Lower leg skin (tissue), 4 donors: ENCODE results near the gene TNFSF9. TPM values are rescaled to one million over a fixed set of nuclear protein-coding genes. Genes with fewer than 3 reads are reported as not detected.
"Not testable (repeated sequence)": the region's sequence is repeated elsewhere in the genome, so short reads cannot be mapped to it uniquely, and the experiment has no call there.

ENCODE experiments used
- DNase-seq, 2 donors: peaks; one replicate each; pipeline ENCODE4 v3.0.0-alpha.2; 2019; ENCODE audit warnings: low spot score in 2 of 2
- H3K4me3 ChIP-seq: fragments of 200-600 bp; sonication (generic); 2 replicates; pipeline ENCODE4 v1.5.1; 2017; ENCODE audit warnings: mild to moderate bottlenecking, low read depth; ENCODE audit not compliant: poor library complexity, severe bottlenecking
- CTCF ChIP-seq, 3 donors: fragments of 450-650 bp; IDR thresholded peaks; one replicate each; pipeline ENCODE4 v1.5.1; 2016; ENCODE audit warnings: antibody characterized with exemption in 3 of 3, mild to moderate bottlenecking in 3 of 3, moderate library complexity in 2 of 3
- POLR2A ChIP-seq, 2 donors: fragments of 450-650 bp; IDR thresholded peaks; one replicate each; pipeline ENCODE4 v1.6.1; 2016 to 2017; ENCODE audit warnings: antibody characterized with exemption in 2 of 2, mild to moderate bottlenecking in 1 of 2, moderate library complexity in 1 of 2
- WGBS, 2 donors: methylation state at CpG; one replicate each; pipeline ENCODE4 v1.1.5; 2018; 5-methylcytosine and 5-hydroxymethylcytosine counted together
- intact Hi-C: fragments of 100-400 bp; cut with DNase I; formaldehyde crosslinking; loops from one replicate; pipeline ENCODE4 v1.15.0; 2023; ENCODE audit warnings: low total_unique reads
- total RNA-seq, 4 donors: library from RNA; depleted of rRNA; stranded (reverse); fragments of >200 nt; gene quantifications; one replicate each; pipeline ENCODE4 v1.1.0, GENCODE V29; 2016

Gene TNFSF9
- total RNA-seq, 4 donors from 2014 or later, result 1.2 to 1.7 (median 1.5) TPM

- DNase-seq, result no peak
- WGBS, 2 donors, result 73 to 75% methylated on average over 8 of the region's 8 CpGs
- TF ChIP-seq POLR2A (IDR thresholded peaks at IDR 0.05), result no peak
- TF ChIP-seq CTCF (IDR thresholded peaks at IDR 0.05), result no peak
- no peak overlapping the region for H3K4me3 ChIP-seq
- intact Hi-C loops, result no loop called here
Observed at GRCh38 chr19:6580313-6580712, 49.5 kb downstream of the TNFSF9 start.

- DNase-seq, H3K4me3 ChIP-seq, intact Hi-C loops: not testable (repeated sequence)
- WGBS, 2 donors, result 80 to 87% methylated on average over 16 of the region's 16 CpGs
Observed at GRCh38 chr19:6582515-6583484, 52.0 kb downstream of the TNFSF9 start.

Other genes starting within 250 kb of the TNFSF9 start
- 100 to 1,000 TPM in 1 of 4 donors, 10 to 100 TPM in 3; 56.9 to 135 (median 86.2) TPM for gene ACER1, start 197.4 kb upstream of the TNFSF9 start, total RNA-seq
- gene CLPP, start 169.5 kb upstream of the TNFSF9 start, total RNA-seq, result 10 to 100 TPM; 55.1 to 84.8 (median 74.1) TPM
- 10 to 100 TPM; 54.5 to 91.1 (median 77.4) TPM for gene ALKBH7, start 158.2 kb upstream of the TNFSF9 start, total RNA-seq
- gene PSPN, start 155.1 kb upstream of the TNFSF9 start, total RNA-seq, result under 1 TPM; 0.47 to 0.68 (median 0.62) TPM
- gene GTF2F1, start 137.9 kb upstream of the TNFSF9 start, total RNA-seq, result 10 to 100 TPM; 33.2 to 59.5 (median 43.1) TPM
- 100 to 1,000 TPM; 116 to 143 (median 131) TPM for gene KHSRP, start 106.2 kb upstream of the TNFSF9 start, total RNA-seq
- under 1 TPM in 1 of 4 donors, not detected in 3; 0.21 TPM for gene SLC25A41, start 97.3 kb upstream of the TNFSF9 start, total RNA-seq
- 100 to 1,000 TPM in 1 of 4 donors, 10 to 100 TPM in 3; 60.9 to 102 (median 76.0) TPM for gene SLC25A23, start 71.2 kb upstream of the TNFSF9 start, total RNA-seq
- gene CRB3, start 66.8 kb upstream of the TNFSF9 start, total RNA-seq, result 100 to 1,000 TPM in 1 of 4 donors, 10 to 100 TPM in 3; 75.7 to 124 (median 88.7) TPM
- gene DENND1C, start 49.2 kb upstream of the TNFSF9 start, total RNA-seq, result 1 to 10 TPM in 2 of 4 donors, under 1 TPM in 2; 0.61 to 1.9 (median 1.2) TPM
- gene TUBB4A, start 28.7 kb upstream of the TNFSF9 start, total RNA-seq, result 10 to 100 TPM in 1 of 4 donors, 1 to 10 TPM in 2, under 1 TPM in 1; 0.99 to 17.0 (median 4.8) TPM
- not detected for gene CD70, start 60.1 kb downstream of the TNFSF9 start, total RNA-seq
- under 1 TPM in 2 of 4 donors, not detected in 2; 0.03 to 0.08 TPM for gene TNFSF14, start 139.1 kb downstream of the TNFSF9 start, total RNA-seq
- 100 to 1,000 TPM in 1 of 4 donors, 10 to 100 TPM in 3; 28.8 to 155 (median 79.6) TPM for gene C3, start 189.6 kb downstream of the TNFSF9 start, total RNA-seq
- gene GPR108, start 206.6 kb downstream of the TNFSF9 start, total RNA-seq, result 10 to 100 TPM; 57.1 to 80.0 (median 66.9) TPM
- 10 to 100 TPM; 41.2 to 60.2 (median 46.5) TPM for gene TRIP10, start 208.7 kb downstream of the TNFSF9 start, total RNA-seq
- 100 to 1,000 TPM in 1 of 4 donors, 10 to 100 TPM in 3; 53.0 to 142 (median 62.3) TPM for gene SH2D3A, start 236.4 kb downstream of the TNFSF9 start, total RNA-seq
- gene VAV1, start 241.7 kb downstream of the TNFSF9 start, total RNA-seq, result 1 to 10 TPM; 1.0 to 2.0 (median 1.4) TPM